Stimulated activated CD4-positive, alpha-beta T cell treated with anti-CD3 and anti-CD28 coated beads, TNF-alpha, amount 100 ng/mL, for 24 hours (primary cell): ENCODE data around the gene KLF11.
A peak's percentile ranks its signal among the peaks of the same experiment; 100 is the strongest.

Source experiments
- DNase-seq, 3 experiments: peaks; one replicate each; pipeline ENCODE4 v3.0.0-alpha.2; 2020; ENCODE audit warnings: low read depth in 3 of 3

KLF11 gene

GRCh38 chr2:10063566-10063965 lies 20.2 kb downstream of the KLF11 start:
- no peak for DNase-seq

- no peak for DNase-seq
Measured at GRCh38 chr2:10064932-10065772, 21.8 kb downstream of the KLF11 start.

GRCh38 chr2:10065773-10066055 lies 22.4 kb downstream of the KLF11 start:
- DNase-seq, result no peak

- no peak for DNase-seq
Measured at GRCh38 chr2:10067330-10067729, 24.0 kb downstream of the KLF11 start.

- no peak for DNase-seq
Measured at GRCh38 chr2:10067881-10068280, 24.5 kb downstream of the KLF11 start.

- no peak for DNase-seq
Measured at GRCh38 chr2:10071176-10071575, 27.8 kb downstream of the KLF11 start.

- DNase-seq, result no peak
Measured at GRCh38 chr2:10071595-10071994, 28.2 kb downstream of the KLF11 start.

- DNase-seq, result peak; percentile 58 to 72 (median 69)
Measured at GRCh38 chr2:10072656-10073480, 29.5 kb downstream of the KLF11 start.

- no peak for DNase-seq
Measured at GRCh38 chr2:10073706-10074105, 30.4 kb downstream of the KLF11 start.

- no peak for DNase-seq
Measured at GRCh38 chr2:10075101-10075500, 31.8 kb downstream of the KLF11 start.

- no peak for DNase-seq
Measured at GRCh38 chr2:10075571-10076209, 32.3 kb downstream of the KLF11 start.

GRCh38 chr2:10076511-10076910 lies 33.2 kb downstream of the KLF11 start:
- DNase-seq, result no peak

- DNase-seq, result no peak
Measured at GRCh38 chr2:10076988-10077527, 33.7 kb downstream of the KLF11 start.

GRCh38 chr2:10078001-10078400 lies 34.7 kb downstream of the KLF11 start:
- no peak for DNase-seq

- DNase-seq, result no peak
Measured at GRCh38 chr2:10078704-10079265, 35.4 kb downstream of the KLF11 start.

GRCh38 chr2:10079266-10079869 lies 36.0 kb downstream of the KLF11 start:
- DNase-seq, result no peak

- no peak for DNase-seq
Measured at GRCh38 chr2:10079870-10080535, 36.7 kb downstream of the KLF11 start, which contains the start of gene CYS1. Gene CYS1, minus strand, starts transcription at chr2:10080411. Its CDS starts 188 bp downstream, at chr2:10080223.

GRCh38 chr2:10080536-10081304 lies 37.4 kb downstream of the KLF11 start:
- DNase-seq, result no peak

GRCh38 chr2:10083046-10083445 lies 39.7 kb downstream of the KLF11 start:
- DNase-seq, result no peak

- no peak for DNase-seq
Measured at GRCh38 chr2:10083692-10084211, 40.4 kb downstream of the KLF11 start.
